Measurements from ENCODE around the gene SERPINE3.

GRCh38 chr13:51394724-51395123 is 55.2 kb downstream of the SERPINE3 start:
- no peak for TF ChIP-seq POLR2A (IDR thresholded peaks at IDR 0.05)
- no peak for TF ChIP-seq CTCF (IDR thresholded peaks at IDR 0.05)

Data from testis (tissue), 2 donors.